PFSK-1 (cell line): Measurements from ENCODE around the gene GPBP1.

Source experiments
- POLR2AphosphoS5 ChIP-seq: IDR thresholded peaks from 2 replicates; pipeline ENCODE4 v1.6.1; 2012; ENCODE audit warnings: low read depth, mild to moderate bottlenecking, control low read depth, low read length, moderate library complexity
- REST ChIP-seq, 2 experiments: IDR thresholded peaks; 2 replicates each; pipeline versions ENCODE4 v1.6.1 to v1.8.0; 2011 to 2012; ENCODE audit warnings: low read depth in 2 of 2, low read length in 2 of 2, control low read depth in 1 of 2, inconsistent platforms in 1 of 2, mild to moderate bottlenecking in 1 of 2, moderate library complexity in 1 of 2; ENCODE audit not compliant: insufficient read depth in 1 of 2
- SIN3A ChIP-seq: IDR thresholded peaks from 2 replicates; pipeline ENCODE4 v1.6.1; 2012; ENCODE audit warnings: mild to moderate bottlenecking, low read length, moderate library complexity, borderline replicate concordance; ENCODE audit not compliant: insufficient read depth
- TAF1 ChIP-seq: IDR thresholded peaks from 2 replicates; pipeline ENCODE4 v1.6.1; 2012; ENCODE audit warnings: low read length, control low read depth, borderline replicate concordance; ENCODE audit not compliant: insufficient read depth

- TF ChIP-seq SIN3A (no peak), POLR2AphosphoS5 (no peak), TAF1 (no peak), REST (IDR thresholded peaks at IDR 0.05; ENCODE audit: insufficient read depth in 1 of 2, low read depth in 2 of 2, low read length in 2 of 2) (no peak)
These were observed 75.5 kb downstream of the GPBP1 start for GRCh38 chr5:57249265-57249874.
